ENCODE results near the gene RAB11FIP2.

DNA sequence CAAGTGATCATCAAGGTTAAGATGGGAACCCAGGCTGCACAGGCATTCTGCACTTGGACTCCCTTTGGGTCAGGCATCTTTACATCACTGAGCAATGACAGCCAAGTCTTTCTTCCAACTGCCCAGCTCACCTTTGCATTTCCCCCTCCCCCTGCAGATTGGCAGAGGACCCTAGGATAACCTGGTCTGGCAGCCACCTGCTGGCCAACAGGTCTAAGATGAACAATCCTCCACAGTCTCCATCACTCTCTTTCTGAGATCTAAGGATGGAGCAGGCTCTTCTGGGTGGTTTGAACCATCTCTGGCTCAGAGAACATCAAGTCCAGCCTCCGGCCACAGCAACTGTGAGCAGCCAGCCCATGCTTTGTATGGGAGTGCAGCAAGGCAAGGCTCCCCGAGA is 75.8 kb downstream of the RAB11FIP2 start:
- TF ChIP-seq, protein P1, sequence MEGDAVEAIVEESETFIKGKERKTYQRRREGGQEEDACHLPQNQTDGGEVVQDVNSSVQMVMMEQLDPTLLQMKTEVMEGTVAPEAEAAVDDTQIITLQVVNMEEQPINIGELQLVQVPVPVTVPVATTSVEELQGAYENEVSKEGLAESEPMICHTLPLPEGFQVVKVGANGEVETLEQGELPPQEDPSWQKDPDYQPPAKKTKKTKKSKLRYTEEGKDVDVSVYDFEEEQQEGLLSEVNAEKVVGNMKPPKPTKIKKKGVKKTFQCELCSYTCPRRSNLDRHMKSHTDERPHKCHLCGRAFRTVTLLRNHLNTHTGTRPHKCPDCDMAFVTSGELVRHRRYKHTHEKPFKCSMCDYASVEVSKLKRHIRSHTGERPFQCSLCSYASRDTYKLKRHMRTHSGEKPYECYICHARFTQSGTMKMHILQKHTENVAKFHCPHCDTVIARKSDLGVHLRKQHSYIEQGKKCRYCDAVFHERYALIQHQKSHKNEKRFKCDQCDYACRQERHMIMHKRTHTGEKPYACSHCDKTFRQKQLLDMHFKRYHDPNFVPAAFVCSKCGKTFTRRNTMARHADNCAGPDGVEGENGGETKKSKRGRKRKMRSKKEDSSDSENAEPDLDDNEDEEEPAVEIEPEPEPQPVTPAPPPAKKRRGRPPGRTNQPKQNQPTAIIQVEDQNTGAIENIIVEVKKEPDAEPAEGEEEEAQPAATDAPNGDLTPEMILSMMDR (IDR thresholded peaks at IDR 0.05), result no peak
- TF ChIP-seq POLR2A (IDR thresholded peaks at IDR 0.05), result no peak

All from uterus (tissue), 2 donors.